ENCODE measurements around the gene ROCK2. TPM values are rescaled to one million over a fixed set of nuclear protein-coding genes. Genes with fewer than 3 reads are reported as not detected.

ROCK2 gene
- polyA plus RNA-seq, 3 donors = 2.8 to 10.2 (median 4.3) TPM

- Mint-ChIP-seq H3K9me3 (no peaks in the 10 kb centered on the region), H3K4me3 (no peak overlapping the region), H3K27ac (no peak overlapping the region), H3K4me1 (peaks cover 3% of the 10 kb centered on the region), H3K27me3 (ENCODE audit: low read depth in 3 of 3) (no peaks in the 10 kb centered on the region), H3K36me3 (peaks cover 30 to 35% of the 10 kb centered on the region in 2 donors)
- H4K20me1 ChIP-seq (ENCODE audit: insufficient read depth, low read length) = peaks cover 11% of the 10 kb centered on the region
- H3K4me3 ChIP-seq (replicated peaks in 1 of 3; ENCODE audit: low read depth in 2 of 3, low read length in 3 of 3) = no peak overlapping the region
- 100% methylated on average over 1 of the region's 2 CpGs for WGBS (ENCODE audit: insufficient coverage)
- no peak overlapping the region for H3K9ac ChIP-seq (ENCODE audit: insufficient read depth, low read length, poor library complexity, severe bottlenecking)
- peaks cover 4 to 25% of the 10 kb centered on the region in 2 donors for H3K36me3 ChIP-seq (replicated peaks in 1 of 2; ENCODE audit: control insufficient read depth in 1 of 2, insufficient read depth in 2 of 2, low read length in 2 of 2)
- H2AFZ ChIP-seq (ENCODE audit: insufficient read depth, low read depth, low read length, poor library complexity, severe bottlenecking) = no peak overlapping the region
- no peak for DNase-seq
- H3K9me3 ChIP-seq (replicated peaks in 1 of 2; ENCODE audit: control insufficient read depth in 1 of 2, insufficient read depth in 1 of 2, low read length in 2 of 2) = no peaks in the 10 kb centered on the region
- H3K27me3 ChIP-seq (ENCODE audit: control insufficient read depth in 2 of 2, insufficient read depth in 2 of 2, low read length in 2 of 2) = no peaks in the 10 kb centered on the region
- no peak overlapping the region for H3K4me2 ChIP-seq (replicated peaks; ENCODE audit: extremely low read depth, low read length, poor library complexity, severe bottlenecking)
- H3K27ac ChIP-seq (ENCODE audit: low read depth in 1 of 2, low read length in 2 of 2) = no peak overlapping the region
- TF ChIP-seq CTCF (IDR thresholded peaks at IDR 0.05) = no peak
- intact Hi-C loops (cut with micrococcal nuclease) = no loop called here
- no peaks in the 10 kb centered on the region for H3K4me1 ChIP-seq (ENCODE audit: control insufficient read depth in 1 of 2, insufficient read depth in 2 of 2, low read length in 2 of 2)
- no peaks in the 10 kb centered on the region for H3K79me2 ChIP-seq (ENCODE audit: insufficient read depth, low read length)
Observed at GRCh38 chr2:11242542-11243174, 101.8 kb downstream of the ROCK2 start.

GRCh38 chr2:11241412-11242203 lies 102.8 kb downstream of the ROCK2 start:
- peaks cover 4 to 16% of the 10 kb centered on the region in 2 donors for H3K36me3 ChIP-seq (replicated peaks in 1 of 2; ENCODE audit: control insufficient read depth in 1 of 2, insufficient read depth in 2 of 2, low read length in 2 of 2)
- H3K4me3 Mint-ChIP-seq = no peak overlapping the region
- no peak for DNase-seq
- no peaks in the 10 kb centered on the region for H3K27me3 Mint-ChIP-seq (ENCODE audit: low read depth in 3 of 3)
- no peaks in the 10 kb centered on the region for H3K79me2 ChIP-seq (ENCODE audit: insufficient read depth, low read length)
- H3K36me3 Mint-ChIP-seq = peaks cover 23 to 27% of the 10 kb centered on the region in 2 donors
- no peak overlapping the region for H2AFZ ChIP-seq (ENCODE audit: insufficient read depth, low read depth, low read length, poor library complexity, severe bottlenecking)
- no peak overlapping the region for H3K27ac Mint-ChIP-seq
- H3K9me3 ChIP-seq (replicated peaks in 1 of 2; ENCODE audit: control insufficient read depth in 1 of 2, insufficient read depth in 1 of 2, low read length in 2 of 2) = no peaks in the 10 kb centered on the region
- no peak overlapping the region for H3K27ac ChIP-seq (ENCODE audit: low read depth in 1 of 2, low read length in 2 of 2)
- TF ChIP-seq CTCF (IDR thresholded peaks at IDR 0.05) = no peak
- no peaks in the 10 kb centered on the region for H3K27me3 ChIP-seq (ENCODE audit: control insufficient read depth in 2 of 2, insufficient read depth in 2 of 2, low read length in 2 of 2)
- no peaks in the 10 kb centered on the region for H3K4me1 ChIP-seq (ENCODE audit: control insufficient read depth in 1 of 2, insufficient read depth in 2 of 2, low read length in 2 of 2)
- H3K4me3 ChIP-seq (replicated peaks in 1 of 3; ENCODE audit: low read depth in 2 of 3, low read length in 3 of 3) = no peak overlapping the region
- peaks cover 11% of the 10 kb centered on the region for H4K20me1 ChIP-seq (ENCODE audit: insufficient read depth, low read length)
- intact Hi-C loops (cut with micrococcal nuclease) = no loop called here
- H3K9ac ChIP-seq (ENCODE audit: insufficient read depth, low read length, poor library complexity, severe bottlenecking) = no peak overlapping the region
- no peaks in the 10 kb centered on the region for H3K9me3 Mint-ChIP-seq
- H3K4me1 Mint-ChIP-seq = peaks cover 3% of the 10 kb centered on the region
- WGBS (ENCODE audit: insufficient coverage) = no CpG with 5 or more reads among the region's 3 CpGs
- no peak overlapping the region for H3K4me2 ChIP-seq (replicated peaks; ENCODE audit: extremely low read depth, low read length, poor library complexity, severe bottlenecking)
